KOPT-K1 (cell line): Measurements from ENCODE around the gene ARID3B.
"Not testable (repeated sequence)": the region's sequence is repeated elsewhere in the genome, so short reads cannot be mapped to it uniquely, and the experiment has no call there.

Experiments used
- H3K27ac ChIP-seq: fragments of 200-600 bp; sonication (generic); 2 replicates; pipeline ENCODE4 v1.5.1; 2016; ENCODE audit warnings: antibody characterized with exemption, mild to moderate bottlenecking, low read depth, low read length; ENCODE audit not compliant: poor library complexity, severe bottlenecking
- H3K36me3 ChIP-seq: fragments of 200-600 bp; sonication (generic); 2 replicates; pipeline ENCODE4 v1.5.1; 2017; ENCODE audit warnings: antibody characterized with exemption, mild to moderate bottlenecking, low read length, moderate library complexity; ENCODE audit not compliant: insufficient read depth
- H3K9me3 ChIP-seq: fragments of 200-600 bp; sonication (generic); 2 replicates; pipeline ENCODE4 v1.5.1; 2017; ENCODE audit warnings: antibody characterized with exemption, low read length, mild to moderate bottlenecking; ENCODE audit not compliant: insufficient read depth, poor library complexity, severe bottlenecking

The ARID3B gene

GRCh38 chr15:74625693-74626092 is 84.7 kb downstream of the ARID3B start:
- Histone ChIP-seq H3K9me3 (no peaks in the 10 kb centered on the region), H3K36me3 (peaks cover 98% of the 10 kb centered on the region), H3K27ac (no peak overlapping the region)

- Histone ChIP-seq H3K9me3 (no peaks in the 10 kb centered on the region), H3K27ac (no peak overlapping the region), H3K36me3 (peaks cover 98% of the 10 kb centered on the region)
Observed at GRCh38 chr15:74626336-74626735, 85.3 kb downstream of the ARID3B start.

- Histone ChIP-seq H3K36me3 (peaks cover 98% of the 10 kb centered on the region), H3K9me3 (no peaks in the 10 kb centered on the region), H3K27ac (no peak overlapping the region)
Observed at GRCh38 chr15:74626752-74627692, 86.0 kb downstream of the ARID3B start.

- Histone ChIP-seq H3K27ac (no peak overlapping the region), H3K9me3 (no peaks in the 10 kb centered on the region), H3K36me3 (peaks cover 98% of the 10 kb centered on the region)
Observed at GRCh38 chr15:74627766-74628165, 86.7 kb downstream of the ARID3B start.

GRCh38 chr15:74628199-74628598 is 87.2 kb downstream of the ARID3B start:
- Histone ChIP-seq H3K9me3 (no peaks in the 10 kb centered on the region), H3K27ac (no peak overlapping the region)

GRCh38 chr15:74628949-74629348 is 87.9 kb downstream of the ARID3B start:
- Histone ChIP-seq H3K36me3 (peaks cover 98% of the 10 kb centered on the region), H3K27ac (no peak overlapping the region)

More at GRCh38 chr15:74628199-74628598, 87.2 kb downstream of the ARID3B start:
- H3K36me3 ChIP-seq: peaks cover 98% of the 10 kb centered on the region

GRCh38 chr15:74629696-74630095 is 88.7 kb downstream of the ARID3B start:
- not testable (repeated sequence) for H3K9me3 ChIP-seq, H3K27ac ChIP-seq
- H3K36me3 ChIP-seq: peaks cover 98% of the 10 kb centered on the region

More at GRCh38 chr15:74628949-74629348, 87.9 kb downstream of the ARID3B start:
- no peaks in the 10 kb centered on the region for H3K9me3 ChIP-seq

GRCh38 chr15:74630284-74631086 is 89.5 kb downstream of the ARID3B start:
- H3K27ac ChIP-seq: no peak overlapping the region
- peaks cover 98% of the 10 kb centered on the region for H3K36me3 ChIP-seq

GRCh38 chr15:74631087-74631385 is 90.0 kb downstream of the ARID3B start:
- Histone ChIP-seq H3K9me3 (no peaks in the 10 kb centered on the region), H3K27ac (no peak overlapping the region), H3K36me3 (peaks cover 98% of the 10 kb centered on the region)

More at GRCh38 chr15:74630284-74631086, 89.5 kb downstream of the ARID3B start:
- no peaks in the 10 kb centered on the region for H3K9me3 ChIP-seq

- H3K27ac ChIP-seq: no peak overlapping the region
- peaks cover 98% of the 10 kb centered on the region for H3K36me3 ChIP-seq
- no peaks in the 10 kb centered on the region for H3K9me3 ChIP-seq
Observed at GRCh38 chr15:74631408-74631807, 90.4 kb downstream of the ARID3B start.

- Histone ChIP-seq H3K36me3 (peaks cover 98% of the 10 kb centered on the region), H3K9me3 (no peaks in the 10 kb centered on the region), H3K27ac (no peak overlapping the region)
Observed at GRCh38 chr15:74631935-74632560, 91.0 kb downstream of the ARID3B start.

GRCh38 chr15:74632601-74633000 is 91.6 kb downstream of the ARID3B start:
- Histone ChIP-seq H3K9me3 (no peaks in the 10 kb centered on the region), H3K27ac (no peak overlapping the region), H3K36me3 (peaks cover 98% of the 10 kb centered on the region)

GRCh38 chr15:74633781-74634180 is 92.8 kb downstream of the ARID3B start:
- H3K36me3 ChIP-seq: peaks cover 98% of the 10 kb centered on the region
- H3K27ac ChIP-seq: no peak overlapping the region
- no peaks in the 10 kb centered on the region for H3K9me3 ChIP-seq

- Histone ChIP-seq H3K27ac (no peak overlapping the region), H3K36me3 (peaks cover 100% of the 10 kb centered on the region), H3K9me3 (no peaks in the 10 kb centered on the region)
Observed at GRCh38 chr15:74635228-74635627, 94.2 kb downstream of the ARID3B start.

GRCh38 chr15:74636984-74637383 is 96.0 kb downstream of the ARID3B start:
- Histone ChIP-seq H3K36me3 (peaks cover 97% of the 10 kb centered on the region), H3K9me3 (no peaks in the 10 kb centered on the region), H3K27ac (no peak overlapping the region)
